Measurements from ENCODE around the gene RUSC2. TPM values are rescaled to one million over a fixed set of nuclear protein-coding genes. Genes with fewer than 3 reads are reported as not detected.
A peak's percentile ranks its signal among the peaks of the same experiment; 100 is the strongest.

The RUSC2 gene
- total and polyA plus RNA-seq, 2 of the 4 experiments (the other 2 are of a cell fraction), result 17.4 to 35.4 TPM

- peak; percentile 64 for DNase-seq
- POLR2A ChIA-PET (ENCODE audit: unreplicated experiment), result no interaction called here
These were observed 36.3 kb downstream of the RUSC2 start for GRCh38 chr9:35526087-35526801.

More at GRCh38 chr9:35526087-35526801, 36.3 kb downstream of the RUSC2 start:
- H2AK9ac ChIP-seq (replicated peaks; ENCODE audit: low read depth, low read length, poor library complexity), result no peak overlapping the region
- dilution Hi-C loops (cut with HindIII; ENCODE audit: low sequenced_read_pairs, unreplicated experiment) (no loop called here), in situ Hi-C loops (cut with MboI; ENCODE audit: low sequenced_read_pairs) (no loop called here), intact Hi-C loops (cut with micrococcal nuclease) (loop anchor here (1.0 kb wide), 1 partner anchor 23 kb away; no protein-coding TSS in a partner anchor)
- peak overlapping the region; percentile 35; the same call in 1 of the 2 replicates for H2AK5ac ChIP-seq (ENCODE audit: low read depth, low read length)
- no peak overlapping the region for H3K9ac ChIP-seq (ENCODE audit: low read depth, low read length)
- H4K91ac ChIP-seq (ENCODE audit: insufficient read depth, low read depth, low read length), result 0 out of 2 replicates have a peak overlapping the region, but pooled peaks have one; percentile 10
- H3K4me2 ChIP-seq (ENCODE audit: low read depth, low read length), result peak overlapping the region; percentile 44
- H3K9me3 ChIP-seq (ENCODE audit: control insufficient read depth, insufficient read depth, low read length), result no peaks in the 10 kb centered on the region
- peak overlapping the region; percentile 67; the same call in 1 of the 2 replicates for H4K5ac ChIP-seq (ENCODE audit: low read depth, low read length)
- peak overlapping the region; percentile 63; the same call in 1 of the 2 replicates for H3K27ac ChIP-seq (ENCODE audit: insufficient read depth, low read length)
- peaks cover 1% of the 10 kb centered on the region; the same call in 1 of the 2 replicates for H3K36me3 ChIP-seq (ENCODE audit: control insufficient read depth, insufficient read depth, low read length)
- peak overlapping the region; percentile 91 for H2BK5ac ChIP-seq (ENCODE audit: low read depth, low read length, poor library complexity, severe bottlenecking)
- peak; percentile 52 for ATAC-seq (ENCODE audit: low read depth)
- BruUV-seq (replicated peaks), result no TSS peak
- H4K8ac ChIP-seq (ENCODE audit: low read depth in 2 of 2, low read length in 2 of 2), result peak overlapping the region; percentile 11 to 70; a peak in 3 of 4 replicates
- CTCF ChIA-PET, result no interaction called here
- no CpG with 5 or more reads among the region's 1 CpG for WGBS, 2 experiments (ENCODE audit: extremely low coverage in 2 of 2, insufficient read length in 1 of 2)
- H3K27me3 ChIP-seq (ENCODE audit: control insufficient read depth, insufficient read depth, low read length), result no peaks in the 10 kb centered on the region
- peaks cover 27% of the 10 kb centered on the region for H3K4me1 ChIP-seq (ENCODE audit: control insufficient read depth, insufficient read depth, low read length)
- no peak overlapping the region for H3K23ac ChIP-seq (ENCODE audit: low read depth, low read length)
- H3K56ac ChIP-seq (ENCODE audit: extremely low read depth, insufficient read depth, low read length), result peak overlapping the region; percentile 7; the same call in 1 of the 2 replicates
- H3K9me1 ChIP-seq (ENCODE audit: insufficient read depth, low read length), result peaks cover 15% of the 10 kb centered on the region
- peak overlapping the region; percentile 69 for H2BK20ac ChIP-seq (ENCODE audit: low read depth, low read length)
- no peak overlapping the region for H3K4me3 ChIP-seq (ENCODE audit: insufficient read depth, low read depth, low read length)
- H2AFZ ChIP-seq (replicated peaks; ENCODE audit: low read length, poor library complexity), result no peak overlapping the region
- H3K18ac ChIP-seq (ENCODE audit: low read depth, low read length), result peak overlapping the region; percentile 72; the same call in 1 of the 2 replicates
- peaks cover 25 to 76% of the 10 kb centered on the region in 2 experiments for H3K79me1 ChIP-seq (ENCODE audit: low read depth in 1 of 2, low read length in 2 of 2)
- H3K14ac ChIP-seq (replicated peaks; ENCODE audit: low read depth, low read length), result no peak overlapping the region
- H2BK120ac ChIP-seq (ENCODE audit: low read depth, low read length), result peak overlapping the region; percentile 4; the same call in 1 of the 2 replicates
- H4K20me1 ChIP-seq (ENCODE audit: insufficient read depth, low read length), result peaks cover 5% of the 10 kb centered on the region; the same call in 1 of the 2 replicates
- H3K4ac ChIP-seq (ENCODE audit: low read depth, low read length), result peak overlapping the region; percentile 22
- H2BK15ac ChIP-seq (ENCODE audit: low read depth, low read length), result peak overlapping the region; percentile 59
- TF ChIP-seq MAZ (IDR thresholded peaks at IDR 0.05; ENCODE audit: borderline replicate concordance, low read depth, low read length) (no peak), POLR2A (IDR thresholded peaks at IDR 0.05; ENCODE audit: low read depth, low read length) (no peak), SMC3 (IDR thresholded peaks at IDR 0.05; ENCODE audit: low read depth, low read length) (no peak), CHD1 (IDR thresholded peaks at IDR 0.05; ENCODE audit: low read depth, low read length) (no peak), CEBPB (IDR thresholded peaks at IDR 0.05; ENCODE audit: low read depth, low read length) (peak; percentile 97)

Measured in IMR-90 (cell line).